Liver (tissue), 9 donors: ENCODE data around the gene UMAD1. TPM values are rescaled to one million over a fixed set of nuclear protein-coding genes. Genes with fewer than 3 reads are reported as not detected.
A peak's percentile ranks its signal among the peaks of the same experiment; 100 is the strongest.

Experiments
- DNase-seq: peaks from one replicate; pipeline ENCODE4 v3.0.0-alpha.2; 2017; ENCODE audit warnings: low spot score
- H3K27ac ChIP-seq, 2 donors: one replicate each; pipeline ENCODE4 v1.7.0; 2013; ENCODE audit warnings: inconsistent platforms in 2 of 2, low read length in 2 of 2, control low read depth in 1 of 2, low read depth in 1 of 2, mild to moderate bottlenecking in 1 of 2
- H3K27me3 ChIP-seq, 4 donors: one replicate each; pipeline versions ENCODE4 v1.6.1 to v1.7.0; 2013; ENCODE audit warnings: low read length in 3 of 4, inconsistent platforms in 1 of 4, mild to moderate bottlenecking in 1 of 4, moderate library complexity in 1 of 4; ENCODE audit not compliant: control insufficient read depth in 4 of 4, insufficient read depth in 4 of 4
- H3K36me3 ChIP-seq, 4 donors: one replicate each; pipeline versions ENCODE4 v1.6.1 to v1.7.0; 2013; ENCODE audit warnings: low read length in 3 of 4, mild to moderate bottlenecking in 3 of 4, low read depth in 1 of 4, moderate library complexity in 1 of 4; ENCODE audit not compliant: control insufficient read depth in 4 of 4, insufficient read depth in 3 of 4
- H3K4me1 ChIP-seq, 4 donors: one replicate each; pipeline versions ENCODE4 v1.6.1 to v1.7.0; 2013; ENCODE audit warnings: low read length in 3 of 4, mild to moderate bottlenecking in 3 of 4, moderate library complexity in 1 of 4; ENCODE audit not compliant: control insufficient read depth in 4 of 4, insufficient read depth in 4 of 4
- H3K4me3 ChIP-seq, 3 donors: one replicate each; pipeline versions ENCODE4 v1.6.1 to v1.7.0; 2013; ENCODE audit warnings: low read length in 3 of 3, control low read depth in 1 of 3, low read depth in 1 of 3, mild to moderate bottlenecking in 1 of 3
- H3K9ac ChIP-seq, 2 donors: one replicate each; pipeline ENCODE4 v1.7.0; 2013; ENCODE audit warnings: low read length in 2 of 2, mild to moderate bottlenecking in 2 of 2, moderate library complexity in 2 of 2, control low read depth in 1 of 2, low read depth in 1 of 2
- H3K9me3 ChIP-seq, 4 donors: one replicate each; pipeline versions ENCODE4 v1.6.1 to v1.7.0; 2013; ENCODE audit warnings: low read length in 3 of 4; ENCODE audit not compliant: control insufficient read depth in 4 of 4
- EGR1 ChIP-seq, 2 donors: IDR thresholded peaks; 2 replicates each; pipeline ENCODE4 v1.6.1; 2016 to 2018; ENCODE audit warnings: antibody characterized with exemption in 2 of 2, low read depth in 2 of 2
- FOXA2 ChIP-seq: IDR thresholded peaks from 2 replicates; pipeline ENCODE4 v1.6.1; 2016; ENCODE audit warnings: antibody characterized with exemption
- GABPA ChIP-seq, 2 donors: IDR thresholded peaks in 1 of 2; conservative IDR thresholded peaks in 1 of 2; 2 replicates each; pipeline ENCODE4 v1.6.1; 2016; ENCODE audit warnings: antibody characterized with exemption in 2 of 2, mild to moderate bottlenecking in 1 of 2, moderate library complexity in 1 of 2
- JUND ChIP-seq, 2 donors: IDR thresholded peaks; 2 replicates each; pipeline ENCODE4 v1.6.1; 2016; ENCODE audit warnings: antibody characterized with exemption in 2 of 2
- NR2F2 ChIP-seq: IDR thresholded peaks from 2 replicates; pipeline ENCODE4 v1.6.1; 2016; ENCODE audit warnings: antibody characterized with exemption
- RAD21 ChIP-seq, 2 donors: IDR thresholded peaks; 2 replicates each; pipeline ENCODE4 v1.6.1; 2016; ENCODE audit warnings: antibody characterized with exemption in 2 of 2, mild to moderate bottlenecking in 2 of 2
- SP1 ChIP-seq: IDR thresholded peaks from 2 replicates; pipeline ENCODE4 v1.6.1; 2018; ENCODE audit warnings: antibody characterized with exemption, mild to moderate bottlenecking
- TAF1 ChIP-seq: conservative IDR thresholded peaks from 2 replicates; pipeline ENCODE4 v1.6.1; 2016; ENCODE audit warnings: antibody characterized with exemption, mild to moderate bottlenecking
- YY1 ChIP-seq: IDR thresholded peaks from 2 replicates; pipeline ENCODE4 v1.6.1; 2016; ENCODE audit warnings: antibody characterized with exemption, mild to moderate bottlenecking
- WGBS: extraction: QIAGEN DNeasy Blood & Tissue Kit; methylation state at CpG from one replicate; pipeline ENCODE4 v1.1.7; 2013; 5-methylcytosine and 5-hydroxymethylcytosine counted together
- polyA plus RNA-seq, 2 donors: library from polyadenylated mRNA; stranded (reverse) in 1 of 2; unstranded in 1 of 2; fragments of 200-250 nt in 1 of 2; fragments of >200 nt in 1 of 2; fragmentation: Nextera tagmentation in 1 of 2; extraction: Ambion mirVana in 1 of 2; gene quantifications; one replicate each; pipeline versions ENCODE4 v1.2.1 to v1.2.3, GENCODE V29; 2013 to 2015
- total RNA-seq, 2 donors: library from RNA; depleted of rRNA; stranded (reverse); fragments of >200 nt; gene quantifications; one replicate each; pipeline ENCODE4 v1.2.3, GENCODE V29; 2014
- TF ChIP-seq, protein P1 (sequence below): fragments of 150-350 bp; IDR thresholded peaks from 2 replicates; pipeline ENCODE4 v1.5.1; 2017; ENCODE audit warnings: improper control_type of control experiment, low read depth, low read length; ENCODE audit not compliant: missing input control
- TF ChIP-seq, protein P2 (sequence below): IDR thresholded peaks from 2 replicates; pipeline ENCODE4 v1.6.1; 2016; ENCODE audit warnings: antibody characterized with exemption
- TF ChIP-seq, protein P3 (sequence below): IDR thresholded peaks from 2 replicates; pipeline ENCODE4 v1.6.1; 2016; ENCODE audit warnings: antibody characterized with exemption
- TF ChIP-seq, protein P4 (sequence below): IDR thresholded peaks from 2 replicates; pipeline ENCODE4 v1.6.1; 2016; ENCODE audit warnings: antibody characterized with exemption, mild to moderate bottlenecking
- donor health status: healthy.
- donor health status: healthy.
- donor health status: healthy.
- donor health status: healthy.
- donor health status: healthy.

Gene UMAD1
- total and polyA plus RNA-seq, 4 donors, result 5.9 to 12.2 (median 7.9) TPM

DNA sequence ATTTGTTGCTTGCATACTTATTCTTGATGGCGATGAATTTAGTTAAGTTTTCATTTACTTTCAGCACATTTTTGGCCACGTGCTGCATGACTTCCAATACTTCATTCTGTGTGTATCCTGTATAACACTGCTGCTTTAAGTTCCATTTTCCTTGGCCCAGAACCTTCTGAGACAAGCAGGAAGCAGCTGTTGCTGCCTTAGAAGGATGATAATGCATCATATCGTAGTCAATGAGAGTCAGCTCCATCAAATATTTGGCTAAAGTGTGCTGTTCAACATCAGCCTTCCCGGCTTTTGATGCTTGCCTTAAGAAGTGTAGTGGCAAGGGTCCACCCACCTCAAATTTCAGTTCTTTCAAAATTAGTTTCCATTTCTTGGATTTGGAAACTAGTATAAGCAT, 268.8 kb downstream of the UMAD1 start:
- no peak for DNase-seq
- Histone ChIP-seq H3K9me3 (no peaks in the 10 kb centered on the region), H3K27me3 (no peaks in the 10 kb centered on the region), H3K4me3 (no peak overlapping the region), H3K36me3 (no peaks in the 10 kb centered on the region), H3K4me1 (peaks cover 0 to 11% (median 3%) of the 10 kb centered on the region in 4 donors), H3K9ac (no peak overlapping the region), H3K27ac (no peak overlapping the region)
- WGBS, result 78% methylated on average over 4 of the region's 4 CpGs
- TF ChIP-seq RAD21 (IDR thresholded peaks at IDR 0.05), result no peak

DNA sequence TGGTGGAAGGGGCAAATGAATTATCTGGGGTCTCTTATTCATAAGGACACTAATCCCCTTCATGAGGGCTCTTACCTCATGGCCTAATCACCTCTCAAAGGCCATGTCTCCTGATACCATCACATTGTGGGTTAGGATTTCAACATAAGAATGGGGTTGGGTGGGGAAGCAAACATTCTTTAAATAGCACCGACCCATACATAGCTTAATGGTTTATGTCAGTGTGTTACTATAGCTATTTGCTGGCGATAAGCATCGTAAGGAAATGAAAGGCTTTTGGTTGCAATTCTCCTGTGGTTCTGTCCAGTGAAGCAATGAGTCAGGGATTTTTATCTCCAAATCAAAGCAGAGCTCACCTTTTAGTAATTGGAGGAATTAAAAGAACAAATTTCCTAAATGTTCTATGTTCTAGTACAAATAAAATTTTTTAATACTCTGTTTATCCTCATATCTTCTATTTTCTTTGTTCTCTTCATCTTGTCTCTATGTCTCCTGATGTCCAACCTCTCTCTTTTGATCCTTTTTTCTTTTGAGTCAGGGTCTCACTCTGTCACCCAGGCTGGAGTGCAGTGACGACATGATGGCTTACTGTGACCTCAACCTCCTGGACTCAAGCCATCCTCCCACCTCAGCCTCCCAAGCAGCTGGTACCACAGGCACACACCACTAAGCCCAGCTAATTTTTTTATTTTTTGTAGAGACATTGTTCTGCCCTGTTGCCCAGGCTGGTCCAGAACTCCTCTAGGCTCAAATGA, 271.0 kb downstream of the UMAD1 start:
- H3K36me3 ChIP-seq, result no peaks in the 10 kb centered on the region
- DNase-seq, result no peak
- no peak overlapping the region for H3K9ac ChIP-seq
- no peak overlapping the region for H3K27ac ChIP-seq
- no peaks in the 10 kb centered on the region for H3K9me3 ChIP-seq
- H3K4me3 ChIP-seq, result no peak overlapping the region
- WGBS, result 82% methylated on average over 4 of the region's 4 CpGs
- H3K4me1 ChIP-seq, result peaks cover 0 to 11% (median 3%) of the 10 kb centered on the region in 4 donors
- TF ChIP-seq TAF1 (no peak), JUND (IDR thresholded peaks at IDR 0.05) (no peak), SP1 (no peak), NR2F2 (no peak), FOXA2 (no peak), RAD21 (IDR thresholded peaks at IDR 0.05) (no peak), EGR1 (IDR thresholded peaks at IDR 0.05; ENCODE audit: low read depth in 2 of 2) (no peak), YY1 (no peak), GABPA (IDR thresholded peaks at IDR 0.05 in 1 of 2, conservative IDR thresholded peaks at IDR 0.05 in 1 of 2) (no peak)
- TF ChIP-seq, protein P1, sequence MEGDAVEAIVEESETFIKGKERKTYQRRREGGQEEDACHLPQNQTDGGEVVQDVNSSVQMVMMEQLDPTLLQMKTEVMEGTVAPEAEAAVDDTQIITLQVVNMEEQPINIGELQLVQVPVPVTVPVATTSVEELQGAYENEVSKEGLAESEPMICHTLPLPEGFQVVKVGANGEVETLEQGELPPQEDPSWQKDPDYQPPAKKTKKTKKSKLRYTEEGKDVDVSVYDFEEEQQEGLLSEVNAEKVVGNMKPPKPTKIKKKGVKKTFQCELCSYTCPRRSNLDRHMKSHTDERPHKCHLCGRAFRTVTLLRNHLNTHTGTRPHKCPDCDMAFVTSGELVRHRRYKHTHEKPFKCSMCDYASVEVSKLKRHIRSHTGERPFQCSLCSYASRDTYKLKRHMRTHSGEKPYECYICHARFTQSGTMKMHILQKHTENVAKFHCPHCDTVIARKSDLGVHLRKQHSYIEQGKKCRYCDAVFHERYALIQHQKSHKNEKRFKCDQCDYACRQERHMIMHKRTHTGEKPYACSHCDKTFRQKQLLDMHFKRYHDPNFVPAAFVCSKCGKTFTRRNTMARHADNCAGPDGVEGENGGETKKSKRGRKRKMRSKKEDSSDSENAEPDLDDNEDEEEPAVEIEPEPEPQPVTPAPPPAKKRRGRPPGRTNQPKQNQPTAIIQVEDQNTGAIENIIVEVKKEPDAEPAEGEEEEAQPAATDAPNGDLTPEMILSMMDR, result no peak
- TF ChIP-seq, protein P2, sequence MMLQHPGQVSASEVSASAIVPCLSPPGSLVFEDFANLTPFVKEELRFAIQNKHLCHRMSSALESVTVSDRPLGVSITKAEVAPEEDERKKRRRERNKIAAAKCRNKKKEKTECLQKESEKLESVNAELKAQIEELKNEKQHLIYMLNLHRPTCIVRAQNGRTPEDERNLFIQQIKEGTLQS, result no peak
- TF ChIP-seq, protein P3, sequence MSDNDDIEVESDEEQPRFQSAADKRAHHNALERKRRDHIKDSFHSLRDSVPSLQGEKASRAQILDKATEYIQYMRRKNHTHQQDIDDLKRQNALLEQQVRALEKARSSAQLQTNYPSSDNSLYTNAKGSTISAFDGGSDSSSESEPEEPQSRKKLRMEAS, result no peak
- no peaks in the 10 kb centered on the region for H3K27me3 ChIP-seq

DNA sequence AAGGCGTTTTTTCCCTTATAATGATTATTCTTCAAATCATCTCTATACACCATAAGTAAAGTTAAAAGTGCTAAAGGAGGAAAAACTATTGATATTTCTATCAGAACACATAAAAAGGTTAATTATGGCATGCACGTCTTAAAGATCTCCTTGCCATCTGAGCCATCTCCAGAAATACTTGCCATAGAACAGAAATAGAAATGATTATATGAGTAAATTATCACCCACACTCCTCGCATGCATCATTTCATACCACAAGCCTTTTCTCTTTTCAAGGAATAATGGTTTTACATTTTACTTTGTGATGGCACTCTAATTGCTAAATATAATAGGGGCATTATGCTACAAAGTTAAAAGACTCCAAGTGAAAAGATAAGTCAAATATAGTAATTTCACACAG, 272.4 kb downstream of the UMAD1 start:
- H3K9me3 ChIP-seq, result no peaks in the 10 kb centered on the region
- 90% methylated on average over 3 of the region's 3 CpGs for WGBS
- TF ChIP-seq, protein P2, result no peak
- no peak for TF ChIP-seq RAD21 (IDR thresholded peaks at IDR 0.05)
- TF ChIP-seq NR2F2, result no peak
- TF ChIP-seq FOXA2, result no peak
- TF ChIP-seq, protein P3, result no peak
- no peak for TF ChIP-seq JUND (IDR thresholded peaks at IDR 0.05)
- no peak for TF ChIP-seq SP1
- TF ChIP-seq, protein P4, sequence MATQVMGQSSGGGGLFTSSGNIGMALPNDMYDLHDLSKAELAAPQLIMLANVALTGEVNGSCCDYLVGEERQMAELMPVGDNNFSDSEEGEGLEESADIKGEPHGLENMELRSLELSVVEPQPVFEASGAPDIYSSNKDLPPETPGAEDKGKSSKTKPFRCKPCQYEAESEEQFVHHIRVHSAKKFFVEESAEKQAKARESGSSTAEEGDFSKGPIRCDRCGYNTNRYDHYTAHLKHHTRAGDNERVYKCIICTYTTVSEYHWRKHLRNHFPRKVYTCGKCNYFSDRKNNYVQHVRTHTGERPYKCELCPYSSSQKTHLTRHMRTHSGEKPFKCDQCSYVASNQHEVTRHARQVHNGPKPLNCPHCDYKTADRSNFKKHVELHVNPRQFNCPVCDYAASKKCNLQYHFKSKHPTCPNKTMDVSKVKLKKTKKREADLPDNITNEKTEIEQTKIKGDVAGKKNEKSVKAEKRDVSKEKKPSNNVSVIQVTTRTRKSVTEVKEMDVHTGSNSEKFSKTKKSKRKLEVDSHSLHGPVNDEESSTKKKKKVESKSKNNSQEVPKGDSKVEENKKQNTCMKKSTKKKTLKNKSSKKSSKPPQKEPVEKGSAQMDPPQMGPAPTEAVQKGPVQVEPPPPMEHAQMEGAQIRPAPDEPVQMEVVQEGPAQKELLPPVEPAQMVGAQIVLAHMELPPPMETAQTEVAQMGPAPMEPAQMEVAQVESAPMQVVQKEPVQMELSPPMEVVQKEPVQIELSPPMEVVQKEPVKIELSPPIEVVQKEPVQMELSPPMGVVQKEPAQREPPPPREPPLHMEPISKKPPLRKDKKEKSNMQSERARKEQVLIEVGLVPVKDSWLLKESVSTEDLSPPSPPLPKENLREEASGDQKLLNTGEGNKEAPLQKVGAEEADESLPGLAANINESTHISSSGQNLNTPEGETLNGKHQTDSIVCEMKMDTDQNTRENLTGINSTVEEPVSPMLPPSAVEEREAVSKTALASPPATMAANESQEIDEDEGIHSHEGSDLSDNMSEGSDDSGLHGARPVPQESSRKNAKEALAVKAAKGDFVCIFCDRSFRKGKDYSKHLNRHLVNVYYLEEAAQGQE, result no peak
- TF ChIP-seq GABPA (IDR thresholded peaks at IDR 0.05 in 1 of 2, conservative IDR thresholded peaks at IDR 0.05 in 1 of 2), result no peak
- no peak for TF ChIP-seq YY1
- H3K9ac ChIP-seq, result no peak overlapping the region
- no peak overlapping the region for H3K4me3 ChIP-seq
- H3K27ac ChIP-seq, result peak overlapping the region; percentile 24 to 62
- H3K4me1 ChIP-seq, result peaks cover 0 to 11% (median 3%) of the 10 kb centered on the region in 4 donors
- no peaks in the 10 kb centered on the region for H3K36me3 ChIP-seq
- no peak for DNase-seq
- H3K27me3 ChIP-seq, result no peaks in the 10 kb centered on the region
